SKM-1 (cell line): ENCODE data around the gene ZNHIT2.
A peak's percentile ranks its signal among the peaks of the same experiment; 100 is the strongest.
"Not testable (repeated sequence)": the region's sequence is repeated elsewhere in the genome, so short reads cannot be mapped to it uniquely, and the experiment has no call there.

Experiments used
- DNase-seq: peaks from one replicate; lab custom pipeline; 2025; ENCODE audit not compliant: unreplicated experiment; lab: John Stamatoyannopoulos, UW

ZNHIT2 gene

GRCh38 chr11:65120831-65121230 lies 3.3 kb upstream of the ZNHIT2 start:
- DNase-seq: no peak

- DNase-seq: no peak
Observed at GRCh38 chr11:65119670-65119995, 2.1 kb upstream of the ZNHIT2 start.

GRCh38 chr11:65118891-65119669 lies 1.6 kb upstream of the ZNHIT2 start:
- not testable (repeated sequence) for DNase-seq

GRCh38 chr11:65118097-65118837 lies 766 bp upstream of the ZNHIT2 start:
- DNase-seq: no peak

GRCh38 chr11:65116370-65117205 lies 913 bp downstream of the ZNHIT2 start:
- no peak for DNase-seq

- no peak for DNase-seq
Observed at GRCh38 chr11:65115361-65116082, 2.0 kb downstream of the ZNHIT2 start.

GRCh38 chr11:65114538-65115171 lies 2.8 kb downstream of the ZNHIT2 start:
- DNase-seq: no peak

GRCh38 chr11:65113839-65114238 lies 3.7 kb downstream of the ZNHIT2 start:
- DNase-seq: no peak

GRCh38 chr11:65113361-65113756 lies 4.1 kb downstream of the ZNHIT2 start:
- no peak for DNase-seq

- DNase-seq: no peak
Observed at GRCh38 chr11:65112546-65113360, 4.7 kb downstream of the ZNHIT2 start.

- DNase-seq: no peak
Observed at GRCh38 chr11:65111744-65112545, 5.6 kb downstream of the ZNHIT2 start, which contains the start of gene TM7SF2. Gene TM7SF2 (plus strand): TSS chr11:65111872. CDS start chr11:65112016, 144 bp downstream.

GRCh38 chr11:65111159-65111743 lies 6.2 kb downstream of the ZNHIT2 start:
- no peak for DNase-seq

GRCh38 chr11:65110354-65110861 lies 7.1 kb downstream of the ZNHIT2 start:
- peak; percentile 63 for DNase-seq

GRCh38 chr11:65109231-65110198 lies 8.0 kb downstream of the ZNHIT2 start:
- DNase-seq: no peak

GRCh38 chr11:65108469-65109123 lies 8.9 kb downstream of the ZNHIT2 start:
- DNase-seq: no peak

GRCh38 chr11:65107751-65108468 lies 9.6 kb downstream of the ZNHIT2 start:
- no peak for DNase-seq
